Adrenal gland (tissue), 5 donors: ENCODE results near the gene ARID5B.

Source experiments
- POLR2A ChIP-seq, 2 donors: fragments of 450-650 bp; IDR thresholded peaks; one replicate each; pipeline ENCODE4 v1.6.1; 2017; ENCODE audit warnings: antibody characterized with exemption in 2 of 2, mild to moderate bottlenecking in 2 of 2, moderate library complexity in 1 of 2
- TF ChIP-seq, protein P1 (sequence below), 6 experiments: fragments of 450-650 bp in 4 of 6; fragments of 200-600 bp in 2 of 6; sonication (generic) in 1 of 6; IDR thresholded peaks; 1 replicate in 5 of 6; 2 replicates in 1 of 6; pipeline versions ENCODE4 v1.5.1 to v1.8.0; 2016 to 2021; ENCODE audit warnings: antibody characterized with exemption in 6 of 6, mild to moderate bottlenecking in 2 of 6, moderate library complexity in 1 of 6
- donor health status: DM: no; HTN: no; CAD: no.

DNA sequence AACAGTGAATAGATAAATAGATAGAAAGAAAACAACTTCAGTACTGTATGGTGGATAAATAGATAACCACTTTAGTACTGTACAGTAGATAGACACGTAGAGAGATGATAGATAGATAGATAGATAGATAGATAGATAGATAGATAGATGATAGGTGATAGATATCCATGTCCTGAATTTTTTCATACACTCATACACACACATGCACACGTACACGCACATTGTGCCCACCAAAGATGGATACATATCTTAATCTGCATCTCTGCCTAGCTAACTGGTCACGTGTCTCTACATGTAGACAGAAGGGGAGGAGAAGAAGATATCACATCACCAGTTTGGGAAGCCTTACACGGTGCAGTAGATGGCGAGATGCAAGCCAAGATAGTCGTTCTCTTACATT, 99.2 kb downstream of the ARID5B start:
- TF ChIP-seq, protein P1, sequence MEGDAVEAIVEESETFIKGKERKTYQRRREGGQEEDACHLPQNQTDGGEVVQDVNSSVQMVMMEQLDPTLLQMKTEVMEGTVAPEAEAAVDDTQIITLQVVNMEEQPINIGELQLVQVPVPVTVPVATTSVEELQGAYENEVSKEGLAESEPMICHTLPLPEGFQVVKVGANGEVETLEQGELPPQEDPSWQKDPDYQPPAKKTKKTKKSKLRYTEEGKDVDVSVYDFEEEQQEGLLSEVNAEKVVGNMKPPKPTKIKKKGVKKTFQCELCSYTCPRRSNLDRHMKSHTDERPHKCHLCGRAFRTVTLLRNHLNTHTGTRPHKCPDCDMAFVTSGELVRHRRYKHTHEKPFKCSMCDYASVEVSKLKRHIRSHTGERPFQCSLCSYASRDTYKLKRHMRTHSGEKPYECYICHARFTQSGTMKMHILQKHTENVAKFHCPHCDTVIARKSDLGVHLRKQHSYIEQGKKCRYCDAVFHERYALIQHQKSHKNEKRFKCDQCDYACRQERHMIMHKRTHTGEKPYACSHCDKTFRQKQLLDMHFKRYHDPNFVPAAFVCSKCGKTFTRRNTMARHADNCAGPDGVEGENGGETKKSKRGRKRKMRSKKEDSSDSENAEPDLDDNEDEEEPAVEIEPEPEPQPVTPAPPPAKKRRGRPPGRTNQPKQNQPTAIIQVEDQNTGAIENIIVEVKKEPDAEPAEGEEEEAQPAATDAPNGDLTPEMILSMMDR (IDR thresholded peaks at IDR 0.05), result no peak
- no peak for TF ChIP-seq POLR2A (IDR thresholded peaks at IDR 0.05)
